Stimulated activated CD4-positive, alpha-beta T cell treated with anti-CD3 and anti-CD28 coated beads, Interleukin-1b, Interleukin-23, amount 100 ng/mL, for 1 hour (primary cell): ENCODE results near the gene PXYLP1.
A peak's percentile ranks its signal among the peaks of the same experiment; 100 is the strongest.
"Not testable (repeated sequence)": the region's sequence is repeated elsewhere in the genome, so short reads cannot be mapped to it uniquely, and the experiment has no call there.

Source experiments
- DNase-seq, 2 donors: peaks; one replicate each; pipeline ENCODE4 v3.0.0-alpha.2; 2020; ENCODE audit warnings: low read depth in 2 of 2

The PXYLP1 gene

DNA sequence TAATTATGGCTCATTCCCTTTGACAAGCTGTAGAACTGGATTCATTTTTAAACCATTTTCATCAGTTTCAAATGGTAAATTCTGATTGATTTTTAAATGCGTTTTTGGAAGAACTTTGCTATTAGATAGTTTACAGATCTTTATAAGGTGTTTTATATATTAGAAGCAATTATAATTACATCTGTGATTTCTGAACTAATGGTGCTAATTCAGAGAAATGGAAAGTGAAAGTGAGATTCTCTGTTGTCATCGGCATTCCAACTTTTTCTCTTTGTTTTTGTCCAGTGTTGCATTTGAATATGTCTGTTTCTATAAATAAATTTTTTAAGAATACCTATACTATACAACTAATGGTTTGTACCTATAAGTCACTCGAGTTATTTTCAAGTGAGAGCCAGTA is 62.7 kb downstream of the PXYLP1 start:
- no peak for DNase-seq

GRCh38 chr3:141294848-141295247 is 63.2 kb downstream of the PXYLP1 start:
- DNase-seq: no peak

GRCh38 chr3:141300426-141300825 is 68.8 kb downstream of the PXYLP1 start:
- not testable (repeated sequence) for DNase-seq

GRCh38 chr3:141302364-141303141 is 70.9 kb downstream of the PXYLP1 start:
- no peak for DNase-seq

DNA sequence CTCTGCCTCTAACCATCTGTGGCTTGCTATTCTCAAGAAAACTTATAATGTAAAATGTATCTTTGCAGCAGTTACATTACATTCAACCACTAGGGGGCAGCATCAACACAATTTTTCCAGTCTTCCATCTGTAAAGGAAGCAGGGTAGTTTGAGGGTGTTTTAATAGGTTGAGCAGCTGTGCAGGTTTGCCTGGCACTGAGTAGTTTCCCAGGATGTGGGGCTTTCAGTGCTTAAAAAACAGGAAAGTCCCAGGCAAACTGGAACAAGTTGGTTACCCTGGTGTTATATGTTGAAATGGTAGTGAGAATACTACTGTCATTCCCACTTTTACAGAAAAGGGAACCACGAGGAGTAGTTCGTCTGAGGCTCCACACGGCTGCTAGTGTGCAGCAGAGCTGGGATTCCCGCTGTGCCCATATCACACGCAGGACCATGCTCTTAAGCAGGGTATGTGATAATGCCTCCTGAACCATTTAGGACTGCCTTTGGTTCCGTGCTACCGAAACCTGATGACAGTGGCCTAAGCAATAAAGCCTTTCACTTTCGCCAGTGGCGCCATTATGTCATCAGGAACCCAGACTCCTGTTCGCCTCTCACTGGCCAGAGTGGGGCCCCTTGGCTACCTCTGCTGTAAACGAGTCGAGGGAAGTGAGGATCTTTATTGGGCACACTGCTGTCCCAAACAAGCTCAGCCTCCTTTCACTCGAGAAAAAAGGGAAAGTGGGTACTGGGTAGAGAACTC is 72.0 kb downstream of the PXYLP1 start:
- peak in 1 of 2 donors; percentile 48 for DNase-seq

DNA sequence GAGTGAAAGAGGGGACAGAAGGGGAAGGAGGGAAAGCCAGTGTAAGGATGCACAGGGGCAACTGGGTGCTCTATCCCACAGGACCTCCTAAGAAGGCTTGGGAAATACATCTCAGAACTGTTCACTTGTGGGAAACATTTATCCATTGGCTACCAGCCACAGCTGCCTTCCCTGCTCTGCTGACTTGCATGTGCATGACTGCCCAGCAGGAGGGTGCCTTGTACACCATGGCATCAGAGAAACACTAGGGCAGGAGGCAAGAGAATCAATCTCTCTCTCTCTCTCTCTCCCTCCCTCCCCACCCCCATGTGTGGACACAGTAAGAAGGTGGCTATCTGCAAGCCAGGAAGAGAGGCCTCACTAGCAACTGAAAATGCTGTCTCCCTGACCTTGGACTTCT is 73.8 kb downstream of the PXYLP1 start:
- DNase-seq: no peak

GRCh38 chr3:141306276-141306675 is 74.7 kb downstream of the PXYLP1 start:
- no peak for DNase-seq

DNA sequence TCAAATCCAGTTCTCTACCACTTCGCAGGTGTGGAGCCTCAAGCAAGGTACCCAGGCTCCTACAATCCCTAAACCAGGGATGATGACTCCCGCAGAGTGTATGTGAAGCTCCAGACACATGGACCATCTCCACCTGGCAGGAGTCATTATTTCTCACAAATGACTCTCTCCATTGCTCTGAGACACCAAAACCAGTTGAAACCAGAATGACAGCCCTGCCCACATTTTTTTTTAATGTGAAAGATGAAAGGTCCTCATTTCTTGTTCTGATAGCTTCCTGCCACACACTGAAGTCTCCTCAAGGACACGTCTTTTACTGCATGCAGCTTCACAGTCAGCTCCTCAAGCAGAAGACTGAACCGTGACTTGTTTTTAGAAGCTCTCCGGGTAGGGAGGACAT is 75.3 kb downstream of the PXYLP1 start:
- no peak for DNase-seq

- DNase-seq: no peak
These were observed 75.9 kb downstream of the PXYLP1 start for GRCh38 chr3:141307351-141308059.

DNA sequence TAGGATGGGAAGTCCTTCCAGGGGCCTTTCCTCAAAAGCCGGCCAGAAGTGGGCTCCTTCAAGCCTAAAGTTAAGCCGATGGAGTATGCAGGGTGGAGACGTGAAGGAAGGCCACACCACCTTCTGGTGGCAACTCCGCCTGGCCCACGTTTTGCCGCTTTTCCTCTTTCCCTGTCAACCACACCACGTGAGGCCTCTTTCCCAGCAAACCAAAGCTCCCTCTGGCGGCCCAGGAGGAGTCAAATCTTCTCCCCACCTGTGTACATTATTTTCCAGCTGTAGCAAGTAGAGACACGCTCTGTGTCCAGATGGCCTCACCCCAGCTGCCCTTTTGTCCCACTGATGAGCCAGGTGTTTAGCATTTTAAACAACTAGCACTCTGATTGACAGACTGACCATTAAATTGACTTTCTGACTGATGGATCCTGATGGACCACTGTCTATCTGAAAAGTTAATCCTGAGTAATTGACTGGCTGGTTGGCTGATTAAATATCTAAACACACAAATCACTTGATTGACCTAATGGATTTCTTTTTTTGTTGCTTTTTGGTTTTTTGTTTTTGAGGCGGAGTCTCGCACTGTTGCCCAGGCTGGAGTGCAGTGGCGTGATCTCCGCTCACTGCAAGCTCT is 77.1 kb downstream of the PXYLP1 start:
- no peak for DNase-seq

DNA sequence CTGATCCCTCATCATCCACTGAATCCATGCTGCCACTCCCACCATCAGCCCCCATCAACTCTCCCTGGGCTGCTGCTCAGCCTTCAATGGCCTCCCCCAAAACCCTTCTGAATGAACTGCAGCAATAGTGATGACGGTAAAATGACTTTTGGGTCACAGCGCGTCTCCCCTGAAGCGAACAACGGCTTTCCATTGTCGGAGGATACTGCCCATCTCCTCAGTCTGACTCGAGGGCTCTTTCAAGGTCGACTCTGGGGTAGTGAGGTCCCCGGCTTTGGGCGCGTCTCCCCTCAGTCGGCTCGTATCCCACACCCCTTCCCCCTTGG is 79.5 kb downstream of the PXYLP1 start:
- DNase-seq: no peak

DNA sequence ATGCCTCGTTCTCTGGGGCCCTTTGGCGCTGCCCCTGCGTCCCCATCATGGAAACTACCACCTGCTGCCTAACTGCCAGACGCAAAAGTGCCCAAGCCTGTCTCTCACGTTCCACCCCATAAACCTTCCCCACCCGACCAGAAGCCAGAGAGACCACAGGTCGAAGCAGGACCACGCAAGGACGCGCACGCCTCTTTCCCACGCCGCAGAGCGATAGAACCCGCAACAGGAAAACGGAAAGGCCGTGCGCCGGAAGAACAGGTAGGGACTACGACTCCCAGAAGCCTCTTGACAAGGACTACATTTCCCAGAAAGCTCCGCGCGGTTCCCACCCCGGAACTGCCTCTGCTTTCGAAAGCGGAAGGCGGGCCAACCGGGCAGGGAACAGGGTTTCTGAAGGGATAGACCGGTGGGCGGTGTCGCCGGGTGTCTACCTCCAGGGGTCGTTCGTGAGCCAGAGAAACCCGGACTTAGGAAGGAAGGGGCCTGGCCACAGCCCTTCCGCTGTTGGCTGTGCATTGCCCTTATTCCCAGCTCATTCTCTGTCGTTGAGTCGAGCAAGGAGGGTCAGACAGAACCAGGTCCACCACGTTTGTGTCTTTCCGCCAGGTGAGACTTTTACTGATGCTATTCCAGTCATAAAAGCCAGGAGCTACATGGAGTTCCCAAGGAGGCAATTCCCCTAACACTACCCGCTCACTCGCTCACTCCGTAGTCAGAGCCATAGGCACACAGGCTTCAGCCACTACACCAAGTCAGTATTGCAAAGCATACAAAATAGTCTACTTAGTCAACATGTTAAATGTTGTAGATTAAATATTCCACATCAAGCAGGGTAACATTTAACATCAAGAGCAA is 80.1 kb downstream of the PXYLP1 start:
- peak; percentile 91 to 93 for DNase-seq

- no peak for DNase-seq
These were observed 80.9 kb downstream of the PXYLP1 start for GRCh38 chr3:141312354-141313092.

GRCh38 chr3:141313093-141313683 is 81.6 kb downstream of the PXYLP1 start:
- no peak for DNase-seq

GRCh38 chr3:141314415-141314814 is 82.8 kb downstream of the PXYLP1 start:
- not testable (repeated sequence) for DNase-seq

GRCh38 chr3:141316851-141317250 is 85.2 kb downstream of the PXYLP1 start:
- DNase-seq: no peak

GRCh38 chr3:141320399-141321108 is 88.9 kb downstream of the PXYLP1 start:
- no peak for DNase-seq

GRCh38 chr3:141321109-141321497 is 89.5 kb downstream of the PXYLP1 start:
- no peak for DNase-seq

DNA sequence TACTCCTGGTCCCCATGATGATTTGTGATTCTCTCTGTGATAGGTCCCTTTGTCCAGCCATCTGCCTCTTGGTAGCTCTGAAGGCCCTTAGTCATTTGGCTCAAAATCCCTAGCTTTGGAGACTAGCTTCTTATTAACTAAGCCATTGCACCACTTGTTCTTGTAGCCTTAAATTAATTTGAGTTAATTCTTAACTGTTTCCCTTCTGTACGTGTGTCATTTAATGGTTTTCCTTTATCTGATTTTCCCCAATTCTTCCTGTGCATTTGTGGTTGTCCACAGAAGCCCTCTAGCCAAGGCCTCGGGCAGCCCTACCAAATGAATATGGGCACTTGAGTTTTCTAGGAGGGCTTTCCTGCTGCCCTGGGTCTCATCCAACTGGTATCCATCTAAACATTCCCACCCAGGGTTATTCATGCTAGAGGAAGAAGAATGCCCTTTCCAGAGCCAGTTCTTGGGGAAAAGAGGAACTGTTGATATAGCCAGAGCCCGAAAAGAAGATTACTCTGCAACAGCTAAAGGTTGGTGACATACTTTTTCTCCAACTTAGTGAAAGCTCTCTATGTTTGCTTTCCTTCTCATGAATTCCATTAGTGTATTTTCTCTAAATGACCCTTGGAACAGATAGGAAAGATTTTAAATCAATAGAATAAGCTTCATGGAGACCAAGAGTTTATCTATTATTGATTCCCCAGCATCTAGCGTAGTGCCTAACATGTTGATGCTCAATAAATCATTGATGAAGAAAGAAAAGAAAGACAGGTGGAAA is 92.5 kb downstream of the PXYLP1 start:
- no peak for DNase-seq
